HG02938 (cell line): ENCODE data around the gene PLPPR3.

ENCODE experiments used
- ATAC-seq: cut with Tn5 transposase; IDR thresholded peaks from one replicate; pipeline ENCODE4 v1.9.1; 2021; ENCODE audit warnings: mild to moderate bottlenecking, moderate library complexity; ENCODE audit not compliant: unreplicated experiment

The PLPPR3 gene

GRCh38 chr19:797528-798414 lies 24.0 kb downstream of the PLPPR3 start:
- ATAC-seq: peak; percentile 28

DNA sequence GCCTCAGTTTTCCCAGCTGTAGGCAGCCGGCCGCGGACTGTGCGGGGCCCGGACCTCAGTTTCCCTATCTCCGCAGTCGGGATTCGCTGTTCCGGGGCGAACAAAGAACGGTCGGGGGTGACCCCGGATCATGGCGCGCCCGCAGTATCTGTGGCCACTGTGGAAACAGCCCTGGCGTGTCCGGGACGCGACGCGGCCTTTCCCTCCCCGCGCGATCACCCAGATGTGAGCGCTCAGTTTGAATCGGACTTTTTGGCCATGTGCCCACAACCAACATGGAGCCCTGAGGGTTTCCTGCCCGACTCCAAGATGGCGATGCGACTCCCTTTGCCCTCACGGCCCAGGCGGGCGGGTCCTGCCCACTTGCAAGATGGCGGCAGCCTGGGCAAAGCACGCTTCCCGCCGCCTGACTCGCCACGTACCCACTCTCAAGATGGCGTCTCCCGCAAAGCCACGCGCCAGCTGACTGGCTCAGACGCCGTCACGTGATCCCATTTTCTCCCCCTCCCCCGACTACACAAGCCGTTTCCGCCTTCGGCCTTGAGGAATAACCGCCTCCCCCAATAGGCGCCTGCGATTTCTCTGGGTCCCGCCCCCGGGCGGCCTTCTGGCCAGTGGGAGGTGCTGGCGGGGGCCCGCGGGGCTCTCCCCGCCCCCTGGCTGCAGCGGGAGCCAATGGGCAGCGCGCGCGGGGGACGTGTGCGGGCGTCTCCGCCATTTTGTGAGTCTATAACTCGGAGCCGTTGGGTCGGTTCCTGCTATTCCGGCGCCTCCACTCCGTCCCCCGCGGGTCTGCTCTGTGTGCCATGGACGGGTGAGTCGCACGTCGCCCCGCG lies 24.8 kb downstream of the PLPPR3 start, which contains the start of gene PTBP1:
Gene PTBP1 (plus strand): TSS at position 761 of the 836 bp plus-strand sequence. CDS start 46 bp downstream, at position 807.
- ATAC-seq: peak; percentile 74

- no peak for ATAC-seq
Observed at GRCh38 chr19:795691-796581, 25.8 kb downstream of the PLPPR3 start.

DNA sequence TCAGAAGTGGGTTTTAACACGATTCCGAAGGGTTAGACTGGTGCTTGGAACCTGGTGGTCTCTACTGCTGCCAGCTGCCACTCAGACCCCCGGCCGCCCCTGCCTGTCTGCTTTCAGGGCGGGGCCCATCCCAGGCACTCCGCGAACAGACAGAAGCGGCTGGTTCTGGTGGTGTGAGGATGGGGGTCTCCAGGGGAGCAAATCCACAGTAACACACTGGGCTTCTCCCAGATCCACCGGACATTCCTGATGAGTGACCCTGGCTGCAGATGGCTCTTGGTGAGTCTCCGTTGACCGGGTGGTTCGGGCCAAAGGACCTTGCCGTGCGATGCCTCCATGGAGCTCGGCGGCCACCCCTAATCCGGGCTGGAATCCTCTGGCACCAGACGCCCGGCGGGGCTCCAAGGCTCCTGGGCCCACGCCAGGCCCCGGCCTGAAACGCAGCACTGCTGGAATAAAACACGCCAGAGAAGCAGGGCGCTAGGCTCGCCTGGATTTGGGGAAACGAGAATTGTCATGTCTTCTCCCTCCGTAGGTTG lies 26.6 kb downstream of the PLPPR3 start:
- ATAC-seq: no peak

- ATAC-seq: no peak
Observed at GRCh38 chr19:793806-794205, 27.9 kb downstream of the PLPPR3 start.

- no peak for ATAC-seq
Observed at GRCh38 chr19:792306-792885, 29.4 kb downstream of the PLPPR3 start.

GRCh38 chr19:791567-792305 lies 30.0 kb downstream of the PLPPR3 start:
- ATAC-seq: no peak

DNA sequence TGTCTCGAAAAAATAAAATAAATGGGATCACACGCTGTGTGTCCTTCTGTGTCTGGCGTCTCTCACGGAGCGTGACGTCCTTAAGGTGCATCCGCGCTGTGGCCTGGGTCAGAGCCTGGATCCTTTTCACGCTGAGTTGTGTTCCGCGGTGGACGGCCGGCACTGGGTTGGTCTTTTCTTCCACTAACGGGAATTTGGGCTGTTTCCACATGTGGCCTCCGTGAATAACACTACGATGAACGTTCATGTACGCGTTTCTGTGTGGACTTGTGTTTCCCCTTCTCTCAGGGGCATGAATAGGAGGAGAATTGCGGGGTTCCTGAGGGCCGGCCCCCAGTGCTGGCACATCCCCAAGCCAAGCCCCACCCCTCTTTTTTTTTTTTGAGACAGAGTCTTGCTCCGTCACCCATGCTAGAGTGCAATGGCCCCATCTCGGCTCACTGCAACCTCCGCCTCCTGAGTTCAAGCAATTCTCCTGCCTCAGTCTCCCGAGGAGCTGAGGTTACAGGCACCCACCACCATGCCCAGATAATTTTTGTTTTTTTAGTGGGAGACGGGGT lies 30.7 kb downstream of the PLPPR3 start:
- no peak for ATAC-seq

DNA sequence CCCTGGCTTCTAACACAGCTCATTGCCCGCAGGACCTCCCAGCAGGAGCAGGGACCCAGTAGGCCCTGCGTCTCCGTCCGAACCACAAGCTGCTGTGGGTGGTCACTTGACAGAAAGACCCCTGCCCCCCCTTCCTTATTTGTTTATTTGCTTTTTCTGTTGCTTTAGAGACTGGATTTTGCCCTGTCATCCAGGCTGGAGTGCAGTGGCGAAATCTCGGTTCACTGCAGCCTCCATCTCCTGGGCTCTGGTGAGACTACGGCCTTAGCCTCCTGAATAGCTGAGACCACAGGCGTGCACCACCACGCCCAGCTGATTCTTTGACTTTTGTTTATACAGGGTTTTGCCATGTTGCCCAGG lies 32.1 kb downstream of the PLPPR3 start:
- no peak for ATAC-seq

GRCh38 chr19:788983-789700 lies 32.6 kb downstream of the PLPPR3 start:
- ATAC-seq: no peak

- ATAC-seq: no peak
Observed at GRCh38 chr19:788686-788982, 33.1 kb downstream of the PLPPR3 start.

- ATAC-seq: no peak
Observed at GRCh38 chr19:787536-787935, 34.2 kb downstream of the PLPPR3 start.

DNA sequence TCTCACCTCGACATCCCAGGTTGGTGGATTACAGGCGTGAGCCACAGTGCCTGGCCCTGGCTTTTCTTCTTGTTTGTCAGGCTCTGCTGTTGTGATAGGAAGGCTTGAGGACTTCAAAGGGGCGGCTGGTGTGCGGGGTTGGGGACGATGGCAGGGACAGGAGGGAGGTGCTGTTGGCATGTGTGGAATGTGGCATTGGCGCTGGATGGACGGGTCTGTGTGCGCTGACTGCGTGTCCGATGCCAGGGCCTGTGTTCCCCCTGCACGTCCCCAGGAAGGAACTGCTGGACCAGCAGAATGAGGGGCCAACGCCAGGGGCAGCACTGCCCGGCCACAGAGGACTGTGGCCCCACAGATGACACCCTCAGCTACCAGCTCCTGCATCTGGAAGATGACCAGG lies 37.2 kb downstream of the PLPPR3 start:
- ATAC-seq: no peak

GRCh38 chr19:782878-783668 lies 38.7 kb downstream of the PLPPR3 start:
- no peak for ATAC-seq

- ATAC-seq: no peak
Observed at GRCh38 chr19:782185-782877, 39.4 kb downstream of the PLPPR3 start.

DNA sequence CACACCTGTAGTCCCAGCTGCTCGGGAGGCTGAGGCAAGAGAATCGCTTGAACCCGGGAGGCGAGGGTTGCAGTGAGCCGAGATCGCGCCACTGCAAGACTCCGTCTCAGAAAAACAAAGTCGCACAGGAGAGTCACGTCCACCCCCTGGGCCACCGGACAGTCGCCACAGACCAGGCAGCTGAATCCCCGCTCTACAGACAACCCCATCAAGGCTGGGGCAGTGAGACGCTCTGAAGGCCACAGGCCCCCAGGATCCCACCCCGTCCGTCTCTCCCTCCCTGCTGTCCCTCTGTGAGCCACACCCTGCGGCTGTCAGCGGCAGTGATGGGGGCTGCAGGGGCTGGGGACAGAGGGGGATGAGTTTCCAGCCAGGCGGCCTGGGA lies 40.0 kb downstream of the PLPPR3 start:
- ATAC-seq: no peak

GRCh38 chr19:780935-781334 lies 40.8 kb downstream of the PLPPR3 start:
- ATAC-seq: no peak
